ENCODE measurements around the gene CTSF.

CTSF gene

GRCh38 chr11:66532784-66533183 lies 35.6 kb downstream of the CTSF start:
- DNase-seq (ENCODE audit: low spot score): no peak

GRCh38 chr11:66531841-66532240 lies 36.6 kb downstream of the CTSF start:
- no peak for DNase-seq (ENCODE audit: low spot score)

- no peak for DNase-seq (ENCODE audit: low spot score)
These were observed 37.3 kb downstream of the CTSF start for GRCh38 chr11:66530927-66531709.

DNA sequence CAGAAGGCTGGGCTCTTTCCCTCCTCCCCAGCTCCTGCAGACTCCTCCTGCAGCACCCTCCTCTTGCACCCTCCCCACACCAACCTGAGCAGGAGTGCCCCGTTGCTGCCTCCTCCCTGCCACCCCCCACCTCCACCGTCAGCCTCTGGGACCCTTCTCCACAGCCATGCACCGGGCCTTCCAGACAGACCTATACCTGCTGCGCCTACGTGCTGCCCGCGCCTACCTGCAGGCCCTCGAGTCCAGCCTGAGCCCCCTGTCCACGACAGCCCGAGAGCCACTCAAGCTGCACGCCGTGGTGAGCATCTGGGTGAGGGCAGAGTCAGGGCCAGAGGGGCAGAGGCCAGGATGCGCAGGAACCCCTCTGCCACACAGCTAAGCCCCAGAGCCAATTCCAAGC lies 38.8 kb downstream of the CTSF start:
- no peak for DNase-seq (ENCODE audit: low spot score)

GRCh38 chr11:66529069-66529468 lies 39.3 kb downstream of the CTSF start:
- DNase-seq (ENCODE audit: low spot score): no peak

DNA sequence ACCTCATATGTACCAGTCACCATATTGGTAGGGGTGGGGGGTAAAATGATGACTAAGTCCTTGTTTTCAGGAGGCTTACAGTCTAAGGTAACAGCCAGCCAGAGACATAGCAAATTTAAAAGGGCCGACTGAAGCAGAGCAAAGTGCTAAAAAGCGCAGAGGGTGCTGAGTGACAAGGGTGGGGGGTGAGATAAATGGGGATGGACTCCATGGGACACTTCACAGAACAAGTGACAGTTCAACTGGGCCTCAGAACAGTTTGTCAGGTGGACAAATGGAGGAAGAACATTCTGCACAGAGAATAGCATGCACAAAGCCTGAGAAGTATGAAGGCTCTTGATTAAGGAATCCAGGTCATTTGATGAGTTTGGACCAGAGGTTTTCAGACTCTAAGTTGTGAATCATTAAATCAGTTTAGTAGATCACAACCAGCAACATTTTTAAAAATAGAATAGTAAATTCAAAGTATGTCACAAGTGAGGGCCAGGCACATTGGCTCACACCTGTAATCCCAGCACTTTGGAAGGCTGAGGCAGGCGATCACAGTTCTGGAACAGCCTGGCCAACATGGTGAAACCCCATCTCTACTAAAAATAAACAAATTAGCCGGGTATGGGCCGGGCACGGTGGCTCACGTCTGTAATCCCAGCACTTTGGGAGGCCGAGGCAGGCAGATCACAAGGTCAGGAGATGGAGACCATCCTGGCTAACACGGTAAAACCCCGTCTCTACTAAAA lies 43.9 kb downstream of the CTSF start:
- no peak for DNase-seq (ENCODE audit: low spot score)

- DNase-seq (ENCODE audit: low spot score): no peak
These were observed 44.8 kb downstream of the CTSF start for GRCh38 chr11:66523611-66524010.
